Fibroblast of skin of left quadriceps (primary cell): Measurements from ENCODE around the gene DOC2A.
"Not testable (repeated sequence)": the region's sequence is repeated elsewhere in the genome, so short reads cannot be mapped to it uniquely, and the experiment has no call there.

Experiments used
- DNase-seq, 2 experiments: peaks; one replicate each; pipeline ENCODE4 v3.0.0-alpha.2; 2013; ENCODE audit warnings: low read depth in 2 of 2

Gene DOC2A

GRCh38 chr16:29973384-29974246, 37.2 kb downstream of the DOC2A start, which contains the start of gene TAOK2:
TAOK2 (plus strand) TSS chr16:29973868; CDS start chr16:29977773, 3,905 bp downstream.
- peak; percentile 98 to 99 for DNase-seq

GRCh38 chr16:29972992-29973383, 37.8 kb downstream of the DOC2A start:
- no peak for DNase-seq

GRCh38 chr16:29972500-29972899, 38.3 kb downstream of the DOC2A start:
- no peak for DNase-seq

GRCh38 chr16:29971304-29971703, 39.5 kb downstream of the DOC2A start:
- DNase-seq, result no peak

DNA sequence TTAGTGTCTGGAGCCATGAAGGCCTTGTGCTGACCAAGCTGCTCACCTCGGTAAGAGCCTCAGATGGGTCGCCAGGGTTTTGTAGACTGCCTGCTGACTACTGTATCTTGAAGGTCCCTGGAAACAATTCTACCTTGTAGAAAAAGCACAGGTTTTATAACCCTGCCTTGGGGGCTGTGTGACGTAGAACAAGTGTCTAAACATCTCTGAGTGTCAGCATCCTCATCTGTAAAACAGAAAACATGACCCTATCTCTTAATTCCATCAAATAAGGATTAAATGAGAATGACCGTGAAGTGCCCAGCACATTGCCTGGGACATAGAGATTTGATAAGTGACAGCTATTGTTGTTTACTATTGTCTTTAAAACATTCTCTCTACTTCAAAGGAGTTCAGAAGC, 42.6 kb downstream of the DOC2A start:
- no peak for DNase-seq

GRCh38 chr16:29963021-29963743, 47.6 kb downstream of the DOC2A start:
- no peak for DNase-seq

GRCh38 chr16:29962344-29962994, 48.4 kb downstream of the DOC2A start:
- DNase-seq, result no peak

DNA sequence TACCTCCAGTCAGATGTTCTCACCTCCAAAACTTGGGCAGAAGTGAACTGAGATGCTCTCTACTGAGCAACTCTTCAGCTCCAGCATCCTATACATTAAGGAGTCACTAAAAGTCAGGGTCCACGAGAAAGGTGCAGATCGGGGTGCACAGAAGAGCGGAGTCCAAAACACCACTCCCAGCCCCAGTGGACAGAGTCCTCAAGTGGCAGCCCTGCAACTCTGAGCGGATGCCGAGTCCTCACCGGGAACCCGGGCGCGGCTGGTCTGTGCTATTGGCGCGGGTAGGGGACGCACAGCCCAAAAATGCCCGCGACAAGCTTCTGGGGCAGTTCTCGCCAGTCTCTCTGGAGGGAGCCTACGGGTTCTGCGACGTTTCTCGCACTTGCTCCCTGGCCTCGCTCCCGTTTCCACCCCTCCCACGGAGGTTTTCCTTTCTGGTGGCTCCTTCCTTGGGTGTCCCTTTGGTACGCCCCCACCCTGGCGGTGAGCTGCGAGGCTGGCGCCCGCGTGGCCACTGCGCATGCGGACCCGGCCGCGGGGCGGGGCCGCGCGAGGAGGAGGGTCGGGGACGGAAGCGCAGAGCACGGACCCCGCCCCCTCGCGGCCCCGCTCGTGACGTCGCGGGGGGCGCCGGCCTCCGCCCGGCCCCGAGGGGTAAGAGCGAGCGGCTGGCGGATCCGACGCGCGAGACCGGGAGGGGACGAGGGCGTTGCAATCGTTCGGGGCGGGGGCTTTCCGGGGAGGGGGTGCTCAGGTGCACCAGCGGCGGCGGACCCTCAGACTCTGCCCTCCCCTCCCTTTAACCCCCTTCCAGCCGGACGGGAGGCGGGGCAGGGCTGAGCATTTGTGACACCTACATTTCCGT, 49.1 kb downstream of the DOC2A start, which contains the start of gene TMEM219:
TMEM219 (plus strand) TSS at position 601 of the 865 bp plus-strand sequence. CDS start 1,065 bp downstream, outside the sequence.
- peak; percentile 79 to 81 for DNase-seq

GRCh38 chr16:29961127-29961478, 49.7 kb downstream of the DOC2A start:
- no peak for DNase-seq

DNA sequence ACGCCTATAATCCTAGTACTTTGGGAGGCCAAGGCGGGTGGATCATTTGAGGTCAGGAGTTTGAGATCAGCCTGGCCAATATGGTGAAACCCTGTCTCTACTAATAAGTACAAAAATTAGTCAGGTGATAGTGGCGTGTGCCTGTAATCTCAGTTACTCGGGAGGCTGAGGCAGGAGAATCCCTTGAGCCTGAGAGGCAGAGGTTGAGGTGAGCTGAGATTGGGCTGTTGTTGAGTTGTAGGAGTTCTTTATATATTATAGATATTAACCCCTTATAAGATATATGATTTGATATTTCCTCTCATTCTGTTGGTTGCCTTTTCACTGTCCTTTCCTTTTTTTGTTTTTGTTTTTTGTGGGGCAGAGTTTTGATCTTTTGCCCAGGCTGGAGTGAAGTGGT, 51.0 kb downstream of the DOC2A start:
- not testable (repeated sequence) for DNase-seq

DNA sequence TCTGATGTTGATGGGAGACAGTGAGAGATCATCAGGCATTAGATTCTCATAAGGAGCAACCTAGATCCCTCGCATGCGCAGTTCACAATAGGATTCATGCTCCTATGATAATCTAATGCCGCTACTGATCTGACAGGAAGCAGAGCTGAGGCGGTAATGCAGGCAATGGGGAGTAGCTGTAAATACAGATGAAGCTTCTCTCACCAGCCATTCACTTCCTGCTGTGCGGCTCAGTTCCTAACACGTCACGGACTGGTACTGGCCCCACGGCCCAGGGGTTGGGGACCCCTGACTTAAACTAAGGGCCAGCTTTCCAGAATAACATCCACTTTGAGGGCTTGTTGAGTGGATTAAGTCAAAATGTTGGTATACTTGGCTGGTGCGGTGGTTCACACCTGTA, 51.5 kb downstream of the DOC2A start:
- DNase-seq, result no peak

GRCh38 chr16:29958756-29959155, 52.1 kb downstream of the DOC2A start:
- DNase-seq, result no peak
